Smooth muscle cell (in vitro differentiated cells): ENCODE data around the gene SLC25A29. TPM values are rescaled to one million over a fixed set of nuclear protein-coding genes. Genes with fewer than 3 reads are reported as not detected.
A peak's percentile ranks its signal among the peaks of the same experiment; 100 is the strongest.

ENCODE experiments used
- DNase-seq: peaks from one replicate; lab custom pipeline; 2025; ENCODE audit not compliant: unreplicated experiment; lab: John Stamatoyannopoulos, UW
- H2AFZ ChIP-seq: fragments of 200-600 bp; sonication (generic); 2 replicates; pipeline ENCODE4 v1.6.0; 2016; ENCODE audit warnings: antibody characterized with exemption, low read depth, mild to moderate bottlenecking
- H3F3A ChIP-seq: fragments of 200-600 bp; sonication (generic); 2 replicates; pipeline ENCODE4 v1.6.0; 2017; ENCODE audit warnings: antibody characterized with exemption, low read depth
- H3K27ac ChIP-seq: fragments of 200-600 bp; sonication (generic); 2 replicates; pipeline ENCODE4 v1.5.1; 2016; ENCODE audit warnings: low read depth, mild to moderate bottlenecking
- H3K27me3 ChIP-seq: fragments of 200-600 bp; sonication (generic); 2 replicates; pipeline ENCODE4 v1.6.1; 2016; ENCODE audit warnings: low read depth, mild to moderate bottlenecking
- H3K36me3 ChIP-seq: fragments of 200-600 bp; sonication (generic); 2 replicates; pipeline ENCODE4 v1.5.1; 2016; ENCODE audit warnings: low read depth
- H3K4me1 ChIP-seq: fragments of 200-600 bp; sonication (generic); 2 replicates; pipeline ENCODE4 v1.5.1; 2016; ENCODE audit warnings: low read depth
- H3K4me2 ChIP-seq: fragments of 200-600 bp; sonication (generic); 2 replicates; pipeline ENCODE4 v1.6.0; 2016; ENCODE audit warnings: mild to moderate bottlenecking
- H3K4me3 ChIP-seq: fragments of 200-600 bp; sonication (generic); 2 replicates; pipeline ENCODE4 v1.5.1; 2016; ENCODE audit warnings: mild to moderate bottlenecking
- H3K79me2 ChIP-seq: fragments of 200-600 bp; sonication (generic); 2 replicates; pipeline ENCODE4 v1.6.0; 2016; ENCODE audit warnings: low read depth, mild to moderate bottlenecking
- H3K9ac ChIP-seq: fragments of 200-600 bp; sonication (generic); 2 replicates; pipeline ENCODE4 v1.6.0; 2016; ENCODE audit warnings: low read depth
- H3K9me3 ChIP-seq: fragments of 200-600 bp; sonication (generic); replicated peaks from 2 replicates; pipeline ENCODE4 v1.5.1; 2016; ENCODE audit warnings: low read depth
- H4K20me1 ChIP-seq: fragments of 200-600 bp; sonication (generic); 2 replicates; pipeline ENCODE4 v1.6.0; 2016; ENCODE audit warnings: low read depth
- CTCF ChIP-seq: fragments of 200-600 bp; sonication (generic); IDR thresholded peaks from 2 replicates; pipeline ENCODE4 v1.5.1; 2017; ENCODE audit warnings: borderline replicate concordance, mild to moderate bottlenecking, antibody characterized with exemption; ENCODE audit not compliant: insufficient read depth, poor library complexity, severe bottlenecking
- WGBS: methylation state at CpG from one replicate; pipeline ENCODE4 v1.1.7; 2016; ENCODE audit warnings: low lambda C conversion rate; 5-methylcytosine and 5-hydroxymethylcytosine counted together
- polyA plus RNA-seq: library from polyadenylated mRNA; unstranded; fragments of >200 nt; fragmentation: Nextera tagmentation; extraction: Ambion mirVana; gene quantifications from 2 replicates; pipeline ENCODE4 v1.2.1, GENCODE V29; 2016
- total RNA-seq: library from RNA; depleted of rRNA; stranded (reverse); fragments of >200 nt; gene quantifications from 2 replicates; pipeline ENCODE4 v1.2.3, GENCODE V29; 2014

SLC25A29 gene
- total and polyA plus RNA-seq, 2 experiments from 2014 or later: 27.5 to 31.8 TPM

- H3K4me2 ChIP-seq: no peak overlapping the region
- no peak overlapping the region for H3K9ac ChIP-seq
- peaks cover 35% of the 10 kb centered on the region for H3K79me2 ChIP-seq
- H3K27me3 ChIP-seq: no peaks in the 10 kb centered on the region
- H3F3A ChIP-seq: peaks cover 28% of the 10 kb centered on the region
- 84% methylated on average over 9 of the region's 9 CpGs for WGBS
- H3K36me3 ChIP-seq: no peaks in the 10 kb centered on the region
- no peak for TF ChIP-seq CTCF
- H3K4me1 ChIP-seq: peaks cover 8% of the 10 kb centered on the region
- H4K20me1 ChIP-seq: peaks cover 62% of the 10 kb centered on the region
- no peak for DNase-seq
- H2AFZ ChIP-seq: no peak overlapping the region
- H3K4me3 ChIP-seq: no peak overlapping the region
- H3K9me3 ChIP-seq: no peaks in the 10 kb centered on the region
- H3K27ac ChIP-seq: peak overlapping the region; percentile 10
These were observed 23.4 kb downstream of the SLC25A29 start for GRCh38 chr14:100282766-100283419.

DNA sequence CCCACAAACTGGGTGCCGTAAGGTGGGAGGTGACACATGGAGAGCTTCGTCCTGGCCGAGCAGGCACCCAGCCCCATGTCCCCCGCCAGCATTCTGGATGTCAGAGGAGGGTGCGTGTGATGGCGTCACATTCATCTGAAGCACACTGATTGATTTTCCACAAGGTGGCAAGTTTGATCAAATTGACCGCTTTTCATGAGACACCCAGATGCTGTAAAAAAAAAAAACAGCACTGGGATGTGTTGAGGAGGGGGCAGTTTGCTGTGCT, 24.2 kb downstream of the SLC25A29 start:
- no peak for TF ChIP-seq CTCF
- no peak for DNase-seq
- Histone ChIP-seq H3K4me1 (peaks cover 8% of the 10 kb centered on the region), H3K27ac (peak overlapping the region; percentile 10), H3K9ac (no peak overlapping the region), H4K20me1 (peaks cover 71% of the 10 kb centered on the region), H3K79me2 (peaks cover 44% of the 10 kb centered on the region), H3F3A (peaks cover 28% of the 10 kb centered on the region), H3K27me3 (no peaks in the 10 kb centered on the region), H2AFZ (no peak overlapping the region), H3K4me2 (no peak overlapping the region), H3K36me3 (no peaks in the 10 kb centered on the region), H3K9me3 (no peaks in the 10 kb centered on the region), H3K4me3 (no peak overlapping the region)
- WGBS: 84% methylated on average over 7 of the region's 7 CpGs

- Histone ChIP-seq H2AFZ (no peak overlapping the region), H3K27me3 (no peaks in the 10 kb centered on the region), H3F3A (peaks cover 28% of the 10 kb centered on the region), H3K4me2 (no peak overlapping the region), H3K9ac (no peak overlapping the region), H3K4me1 (peaks cover 8% of the 10 kb centered on the region), H3K79me2 (peaks cover 49% of the 10 kb centered on the region), H3K4me3 (no peak overlapping the region), H3K27ac (peak overlapping the region; percentile 10), H3K9me3 (no peaks in the 10 kb centered on the region), H4K20me1 (peaks cover 77% of the 10 kb centered on the region), H3K36me3 (no peaks in the 10 kb centered on the region)
- 63% methylated on average over 11 of the region's 11 CpGs for WGBS
- TF ChIP-seq CTCF: no peak
- no peak for DNase-seq
These were observed 24.8 kb downstream of the SLC25A29 start for GRCh38 chr14:100281286-100282082.
